OCI-LY7 (cell line): ENCODE measurements around the gene STUM. TPM values are rescaled to one million over a fixed set of nuclear protein-coding genes. Genes with fewer than 3 reads are reported as not detected.

Source experiments
- BruUV-seq: library from RNA; stranded (reverse); fragments of 400-500 nt; replicated peaks from 2 replicates; lab custom pipeline; 2021; lab: Mats Ljungman, UMichigan
- CTCF ChIA-PET: fragments of 300-600 bp; sonication (Branson Sonifier 250); formaldehyde crosslinking; loops from one replicate; lab custom pipeline; 2022; ENCODE audit warnings: antibody characterized with exemption; ENCODE audit not compliant: unreplicated experiment; lab: Charles Lee
- POLR2A ChIA-PET: fragments of 300-600 bp; sonication (Branson Sonifier 250); formaldehyde crosslinking; loops from one replicate; lab custom pipeline; 2022; ENCODE audit warnings: antibody characterized with exemption; lab: Charles Lee
- DNase-seq: peaks from one replicate; pipeline ENCODE4 v3.0.0-alpha.2; 2015; ENCODE audit warnings: low spot score
- H2AFZ ChIP-seq: fragments of 200-600 bp; sonication (generic), shearing (Covaris generic); 2 replicates; pipeline ENCODE4 v1.6.1; 2014; ENCODE audit warnings: mild to moderate bottlenecking, antibody characterized with exemption, low read length, moderate library complexity
- H3K27ac ChIP-seq: fragments of 200-600 bp; sonication (generic); 2 replicates; pipeline ENCODE4 v1.5.1; 2014; ENCODE audit warnings: mixed run types, low read depth, mild to moderate bottlenecking, moderate library complexity, low read length, inconsistent platforms; ENCODE audit not compliant: poor library complexity, severe bottlenecking
- H3K36me3 ChIP-seq: fragments of 200-600 bp; sonication (generic); 2 replicates; pipeline ENCODE4 v1.6.1; 2014; ENCODE audit warnings: mild to moderate bottlenecking, antibody characterized with exemption, low read length, moderate library complexity, mixed read lengths; ENCODE audit not compliant: insufficient read depth
- H3K4me1 ChIP-seq: fragments of 200-600 bp; sonication (generic); 2 replicates; pipeline ENCODE4 v1.5.1; 2014; ENCODE audit warnings: mild to moderate bottlenecking, low read length; ENCODE audit not compliant: insufficient read depth, poor library complexity, severe bottlenecking
- H3K4me2 ChIP-seq: fragments of 200-600 bp; sonication (generic); 2 replicates; pipeline ENCODE4 v1.6.1; 2014; ENCODE audit warnings: mild to moderate bottlenecking, low read length
- H3K4me3 ChIP-seq: fragments of 200-600 bp; sonication (generic); 2 replicates; pipeline ENCODE4 v1.5.1; 2014; ENCODE audit warnings: mild to moderate bottlenecking, low read depth, low read length; ENCODE audit not compliant: poor library complexity, severe bottlenecking
- H3K79me2 ChIP-seq: fragments of 200-600 bp; sonication (generic); 2 replicates; pipeline ENCODE4 v1.6.1; 2016; ENCODE audit warnings: low read depth, mild to moderate bottlenecking, low read length, moderate library complexity, mixed read lengths; ENCODE audit not compliant: insufficient read depth
- H3K9me2 ChIP-seq: fragments of 200-600 bp; sonication (generic); 2 replicates; pipeline ENCODE4 v1.6.1; 2016; ENCODE audit warnings: mild to moderate bottlenecking, low read length, mixed read lengths; ENCODE audit not compliant: insufficient read depth
- H3K9me3 ChIP-seq: fragments of 200-600 bp; sonication (generic); 2 replicates; pipeline ENCODE4 v1.6.1; 2014; ENCODE audit warnings: mild to moderate bottlenecking, mixed run types, low read length, mixed read lengths
- H4K20me1 ChIP-seq: fragments of 200-600 bp; sonication (generic); 2 replicates; pipeline ENCODE4 v1.6.1; 2014; ENCODE audit warnings: mild to moderate bottlenecking, antibody characterized with exemption, low read length, moderate library complexity, mixed read lengths; ENCODE audit not compliant: insufficient read depth
- CTCF ChIP-seq: fragments of 200-600 bp; sonication (generic); conservative IDR thresholded peaks from 2 replicates; pipeline ENCODE4 v1.5.1; 2014; ENCODE audit warnings: mild to moderate bottlenecking, antibody characterized with exemption, low read length, moderate library complexity, mixed read lengths
- EZH2phosphoT487 ChIP-seq: fragments of 200-600 bp; sonication (generic); IDR thresholded peaks from 2 replicates; pipeline ENCODE4 v1.6.1; 2018; ENCODE audit warnings: low read depth, borderline replicate concordance, mild to moderate bottlenecking, mixed run types, antibody characterized with exemption, low read length, moderate library complexity, mixed read lengths
- intact Hi-C: fragments of 100-400 bp; cut with micrococcal nuclease; formaldehyde crosslinking; loops from one replicate; pipeline ENCODE4 v1.10.0; 2022; ENCODE audit not compliant: unreplicated experiment
- total RNA-seq, 2 experiments: library from RNA; depleted of rRNA in 1 of 2; stranded (reverse); fragments of >200 nt in 1 of 2; shearing (Covaris generic) in 1 of 2; gene quantifications; 2 replicates each; pipeline ENCODE4 v1.2.3, GENCODE V29; 2014 to 2022

Gene STUM
- total RNA-seq, 2 experiments from 2014 or later: not detected

GRCh38 chr1:226531360-226532093 is 17.0 kb upstream of the STUM start:
- DNase-seq: no peak
- intact Hi-C loops: no loop called here
- no TSS peak for BruUV-seq
- no peaks in the 10 kb centered on the region for H3K36me3 ChIP-seq
- no peaks in the 10 kb centered on the region for H4K20me1 ChIP-seq
- peaks cover 8% of the 10 kb centered on the region for H3K4me1 ChIP-seq
- no peak overlapping the region for H3K4me2 ChIP-seq
- no peak overlapping the region for H3K27ac ChIP-seq
- H3K79me2 ChIP-seq: no peaks in the 10 kb centered on the region
- no peaks in the 10 kb centered on the region for H3K9me3 ChIP-seq
- TF ChIP-seq CTCF (no peak), EZH2phosphoT487 (no peak)
- ChIA-PET CTCF (interaction anchor here (1.0 kb wide), 1 partner anchor 14 kb away, joined by 4 read pairs; no protein-coding TSS in a partner anchor), POLR2A (interaction anchor here (1.1 kb wide), 1 partner anchor 11 kb away, joined by 3 read pairs; no protein-coding TSS in a partner anchor)
- no peak overlapping the region for H2AFZ ChIP-seq
- no peaks in the 10 kb centered on the region for H3K9me2 ChIP-seq
- no peak overlapping the region for H3K4me3 ChIP-seq

GRCh38 chr1:226532553-226532952 is 16.0 kb upstream of the STUM start:
- DNase-seq: no peak
- H3K4me2 ChIP-seq: no peak overlapping the region
- BruUV-seq: no TSS peak
- no peaks in the 10 kb centered on the region for H3K9me3 ChIP-seq
- no peaks in the 10 kb centered on the region for H4K20me1 ChIP-seq
- H3K4me1 ChIP-seq: no peaks in the 10 kb centered on the region
- intact Hi-C loops: no loop called here
- TF ChIP-seq CTCF: no peak
- TF ChIP-seq EZH2phosphoT487: no peak
- H3K36me3 ChIP-seq: no peaks in the 10 kb centered on the region
- no peaks in the 10 kb centered on the region for H3K79me2 ChIP-seq
- no peak overlapping the region for H3K4me3 ChIP-seq
- POLR2A ChIA-PET: interaction anchor here (0.5 to 1.9 kb wide), 3 partner anchors 8 to 1564 kb away, joined by 3 to 5 read pairs (median 3); no protein-coding TSS in a partner anchor
- CTCF ChIA-PET: interaction anchor here (1.0 kb wide), 1 partner anchor 13 kb away, joined by 4 read pairs; no protein-coding TSS in a partner anchor
- H3K27ac ChIP-seq: no peak overlapping the region
- no peaks in the 10 kb centered on the region for H3K9me2 ChIP-seq
- H2AFZ ChIP-seq: no peak overlapping the region

GRCh38 chr1:226533220-226533619 is 15.3 kb upstream of the STUM start:
- Histone ChIP-seq H3K4me1 (no peaks in the 10 kb centered on the region), H2AFZ (no peak overlapping the region), H3K79me2 (no peaks in the 10 kb centered on the region), H3K9me3 (no peaks in the 10 kb centered on the region), H3K27ac (no peak overlapping the region), H3K4me2 (no peak overlapping the region), H3K4me3 (no peak overlapping the region), H3K9me2 (no peaks in the 10 kb centered on the region), H4K20me1 (no peaks in the 10 kb centered on the region), H3K36me3 (no peaks in the 10 kb centered on the region)
- ChIA-PET CTCF (no interaction called here), POLR2A (interaction anchor here (0.7 to 1.9 kb wide), 4 partner anchors 9 to 86 kb away, joined by 3 to 5 read pairs (median 4); no protein-coding TSS in a partner anchor)
- intact Hi-C loops: no loop called here
- no TSS peak for BruUV-seq
- no peak for TF ChIP-seq EZH2phosphoT487
- TF ChIP-seq CTCF: no peak
- no peak for DNase-seq
